ENCODE results near the gene AP5B1. TPM values are rescaled to one million over a fixed set of nuclear protein-coding genes. Genes with fewer than 3 reads are reported as not detected.

The AP5B1 gene
- polyA plus RNA-seq, 4 donors = 6.9 to 17.3 (median 9.1) TPM

- no peak for DNase-seq
- H3K36me3 ChIP-seq (ENCODE audit: control insufficient read depth in 3 of 3, insufficient read depth in 2 of 3, low read depth in 1 of 3, low read length in 3 of 3) = no peaks in the 10 kb centered on the region
- no peak overlapping the region for H3K27ac ChIP-seq (ENCODE audit: low read depth in 1 of 3, low read length in 2 of 3)
- no peaks in the 10 kb centered on the region for H3K4me1 ChIP-seq (ENCODE audit: control insufficient read depth in 3 of 3, insufficient read depth in 2 of 3, low read depth in 1 of 3, low read length in 2 of 3)
- H3K9me3 ChIP-seq (ENCODE audit: control insufficient read depth in 2 of 2, insufficient read depth in 1 of 2, low read depth in 1 of 2, low read length in 1 of 2) = no peaks in the 10 kb centered on the region
- no peaks in the 10 kb centered on the region for H3K27me3 ChIP-seq (ENCODE audit: control insufficient read depth in 3 of 3, insufficient read depth in 3 of 3, low read length in 3 of 3)
- FAIRE-seq = no peak
- WGBS, 3 donors = 58 to 73% (median 64%) methylated on average over 6 of the region's 6 CpGs
- H3K4me3 ChIP-seq (ENCODE audit: low read depth in 1 of 3, low read length in 3 of 3) = no peak overlapping the region
Observed at GRCh38 chr11:65726660-65727059, 54.1 kb downstream of the AP5B1 start.

Other genes with a start within 250 kb of the AP5B1 start
- gene LTBP3, start 222.6 kb downstream of the AP5B1 start, polyA plus RNA-seq = 10 to 100 TPM in 3 of 4 donors, 1 to 10 TPM in 1; 6.5 to 77.6 (median 21.3) TPM
- 10 to 100 TPM; 27.7 to 49.2 (median 35.0) TPM for gene ZNRD2, start 210.5 kb downstream of the AP5B1 start, polyA plus RNA-seq
- 10 to 100 TPM; 15.9 to 39.2 (median 33.4) TPM for gene FAM89B, start 208.4 kb downstream of the AP5B1 start, polyA plus RNA-seq
- 100 to 1,000 TPM in 1 of 4 donors, 10 to 100 TPM in 3; 36.1 to 131 (median 62.4) TPM for gene EHBP1L1, start 204.9 kb downstream of the AP5B1 start, polyA plus RNA-seq
- gene KCNK7, start 185.2 kb downstream of the AP5B1 start, polyA plus RNA-seq = 10 to 100 TPM in 1 of 4 donors, under 1 TPM in 2, not detected in 1; 0.84 to 31.1 (median 0.89) TPM
- gene MAP3K11, start 166.8 kb downstream of the AP5B1 start, polyA plus RNA-seq = 100 to 1,000 TPM in 2 of 4 donors, 10 to 100 TPM in 2; 66.4 to 180 (median 126) TPM
- 10 to 100 TPM; 12.7 to 27.5 (median 22.1) TPM for gene PCNX3, start 165.2 kb downstream of the AP5B1 start, polyA plus RNA-seq
- 10 to 100 TPM; 21.7 to 45.2 (median 33.1) TPM for gene SIPA1, start 142.9 kb downstream of the AP5B1 start, polyA plus RNA-seq
- gene RELA, start 118.1 kb downstream of the AP5B1 start, polyA plus RNA-seq = 10 to 100 TPM; 32.2 to 46.9 (median 36.7) TPM
- gene KAT5, start 68.7 kb downstream of the AP5B1 start, polyA plus RNA-seq = 10 to 100 TPM; 63.9 to 76.7 (median 71.1) TPM
- 10 to 100 TPM; 36.9 to 65.1 (median 50.2) TPM for gene RNASEH2C, start 60.2 kb downstream of the AP5B1 start, polyA plus RNA-seq
- 10 to 100 TPM; 11.9 to 41.3 (median 20.1) TPM for gene OVOL1, start 6.1 kb upstream of the AP5B1 start, polyA plus RNA-seq
- 1 to 10 TPM in 3 of 4 donors, under 1 TPM in 1; 0.54 to 4.0 (median 1.8) TPM for gene SNX32, start 53.0 kb upstream of the AP5B1 start, polyA plus RNA-seq
- gene CFL1, start 77.2 kb upstream of the AP5B1 start, polyA plus RNA-seq = 1,000 to 10,000 TPM in 3 of 4 donors, 100 to 1,000 TPM in 1; 854 to 2,084 (median 1,613) TPM
- 100 to 1,000 TPM in 1 of 4 donors, 10 to 100 TPM in 3; 45.3 to 118 (median 73.8) TPM for gene MUS81, start 79.5 kb upstream of the AP5B1 start, polyA plus RNA-seq
- 10 to 100 TPM in 2 of 4 donors, 1 to 10 TPM in 2; 4.7 to 18.0 (median 12.1) TPM for gene EFEMP2, start 91.8 kb upstream of the AP5B1 start, polyA plus RNA-seq
- gene CTSW, start 98.9 kb upstream of the AP5B1 start, polyA plus RNA-seq = 1 to 10 TPM in 2 of 4 donors, under 1 TPM in 2; 0.43 to 3.5 (median 1.1) TPM
- gene FIBP, start 107.5 kb upstream of the AP5B1 start, polyA plus RNA-seq = 100 to 1,000 TPM in 2 of 4 donors, 10 to 100 TPM in 2; 57.6 to 131 (median 86.9) TPM
- 10 to 100 TPM in 2 of 4 donors, 1 to 10 TPM in 2; 6.5 to 32.5 (median 13.3) TPM for gene CCDC85B, start 109.7 kb upstream of the AP5B1 start, polyA plus RNA-seq
- 1 to 10 TPM in 3 of 4 donors, under 1 TPM in 1; 0.04 to 5.2 (median 1.9) TPM for gene FOSL1, start 119.4 kb upstream of the AP5B1 start, polyA plus RNA-seq
- 10 to 100 TPM; 23.9 to 32.7 (median 26.9) TPM for gene C11orf68, start 138.1 kb upstream of the AP5B1 start, polyA plus RNA-seq
- gene DRAP1, start 138.4 kb upstream of the AP5B1 start, polyA plus RNA-seq = 10 to 100 TPM; 53.2 to 87.3 (median 70.7) TPM
- under 1 TPM in 1 of 4 donors, not detected in 3; 0.07 TPM for gene TSGA10IP, start 164.5 kb upstream of the AP5B1 start, polyA plus RNA-seq
- gene SART1, start 180.8 kb upstream of the AP5B1 start, polyA plus RNA-seq = 10 to 100 TPM; 39.3 to 95.9 (median 52.9) TPM
- 10 to 100 TPM; 14.8 to 34.9 (median 19.8) TPM for gene EIF1AD, start 221.2 kb upstream of the AP5B1 start, polyA plus RNA-seq
- 100 to 1,000 TPM in 2 of 4 donors, 10 to 100 TPM in 2; 80.0 to 193 (median 100) TPM for gene BANF1, start 221.5 kb upstream of the AP5B1 start, polyA plus RNA-seq
- gene CST6, start 231.0 kb upstream of the AP5B1 start, polyA plus RNA-seq = not detected
- under 1 TPM in 1 of 4 donors, not detected in 3; 0.04 TPM for gene CATSPER1, start 245.5 kb upstream of the AP5B1 start, polyA plus RNA-seq

Measured in small intestine (tissue), 7 donors.